ENCODE data around the gene WDR5. TPM values are rescaled to one million over a fixed set of nuclear protein-coding genes. Genes with fewer than 3 reads are reported as not detected.

Gene WDR5
- total RNA-seq, 1 experiment from 2014 or later = 62.5 TPM

- TF ChIP-seq, protein P1, sequence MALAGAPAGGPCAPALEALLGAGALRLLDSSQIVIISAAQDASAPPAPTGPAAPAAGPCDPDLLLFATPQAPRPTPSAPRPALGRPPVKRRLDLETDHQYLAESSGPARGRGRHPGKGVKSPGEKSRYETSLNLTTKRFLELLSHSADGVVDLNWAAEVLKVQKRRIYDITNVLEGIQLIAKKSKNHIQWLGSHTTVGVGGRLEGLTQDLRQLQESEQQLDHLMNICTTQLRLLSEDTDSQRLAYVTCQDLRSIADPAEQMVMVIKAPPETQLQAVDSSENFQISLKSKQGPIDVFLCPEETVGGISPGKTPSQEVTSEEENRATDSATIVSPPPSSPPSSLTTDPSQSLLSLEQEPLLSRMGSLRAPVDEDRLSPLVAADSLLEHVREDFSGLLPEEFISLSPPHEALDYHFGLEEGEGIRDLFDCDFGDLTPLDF (CRISPR knock-in tag; IDR thresholded peaks at IDR 0.05) = no peak
- TF ChIP-seq ZNF281 (CRISPR knock-in tag; IDR thresholded peaks at IDR 0.05) (no peak), ZMAT4 (CRISPR knock-in tag; IDR thresholded peaks at IDR 0.05) (no peak), ZBTB21 (CRISPR knock-in tag; IDR thresholded peaks at IDR 0.05; ENCODE audit: borderline replicate concordance) (no peak), MYBL2 (CRISPR knock-in tag; IDR thresholded peaks at IDR 0.05) (no peak)
Observed at GRCh38 chr9:134204991-134205578, 69.2 kb downstream of the WDR5 start (continued).

GRCh38 chr9:134205672-134206310 is 69.9 kb downstream of the WDR5 start:
- POLR2A ChIA-PET = no interaction called here
- ATAC-seq = no peak
- TF ChIP-seq NFE2L1 (CRISPR knock-in tag; IDR thresholded peaks at IDR 0.05) (no peak), E2F4 (CRISPR knock-in tag; IDR thresholded peaks at IDR 0.05; ENCODE audit: borderline replicate concordance, low read depth) (no peak), ZBTB43 (CRISPR knock-in tag; IDR thresholded peaks at IDR 0.05) (no peak), ERG (CRISPR knock-in tag; IDR thresholded peaks at IDR 0.05) (no peak), KAT7 (CRISPR knock-in tag; IDR thresholded peaks at IDR 0.05; ENCODE audit: borderline replicate concordance) (no peak), TEAD1 (CRISPR knock-in tag; IDR thresholded peaks at IDR 0.05) (no peak), MYBL2 (CRISPR knock-in tag; IDR thresholded peaks at IDR 0.05) (no peak)
- TF ChIP-seq, protein P2, sequence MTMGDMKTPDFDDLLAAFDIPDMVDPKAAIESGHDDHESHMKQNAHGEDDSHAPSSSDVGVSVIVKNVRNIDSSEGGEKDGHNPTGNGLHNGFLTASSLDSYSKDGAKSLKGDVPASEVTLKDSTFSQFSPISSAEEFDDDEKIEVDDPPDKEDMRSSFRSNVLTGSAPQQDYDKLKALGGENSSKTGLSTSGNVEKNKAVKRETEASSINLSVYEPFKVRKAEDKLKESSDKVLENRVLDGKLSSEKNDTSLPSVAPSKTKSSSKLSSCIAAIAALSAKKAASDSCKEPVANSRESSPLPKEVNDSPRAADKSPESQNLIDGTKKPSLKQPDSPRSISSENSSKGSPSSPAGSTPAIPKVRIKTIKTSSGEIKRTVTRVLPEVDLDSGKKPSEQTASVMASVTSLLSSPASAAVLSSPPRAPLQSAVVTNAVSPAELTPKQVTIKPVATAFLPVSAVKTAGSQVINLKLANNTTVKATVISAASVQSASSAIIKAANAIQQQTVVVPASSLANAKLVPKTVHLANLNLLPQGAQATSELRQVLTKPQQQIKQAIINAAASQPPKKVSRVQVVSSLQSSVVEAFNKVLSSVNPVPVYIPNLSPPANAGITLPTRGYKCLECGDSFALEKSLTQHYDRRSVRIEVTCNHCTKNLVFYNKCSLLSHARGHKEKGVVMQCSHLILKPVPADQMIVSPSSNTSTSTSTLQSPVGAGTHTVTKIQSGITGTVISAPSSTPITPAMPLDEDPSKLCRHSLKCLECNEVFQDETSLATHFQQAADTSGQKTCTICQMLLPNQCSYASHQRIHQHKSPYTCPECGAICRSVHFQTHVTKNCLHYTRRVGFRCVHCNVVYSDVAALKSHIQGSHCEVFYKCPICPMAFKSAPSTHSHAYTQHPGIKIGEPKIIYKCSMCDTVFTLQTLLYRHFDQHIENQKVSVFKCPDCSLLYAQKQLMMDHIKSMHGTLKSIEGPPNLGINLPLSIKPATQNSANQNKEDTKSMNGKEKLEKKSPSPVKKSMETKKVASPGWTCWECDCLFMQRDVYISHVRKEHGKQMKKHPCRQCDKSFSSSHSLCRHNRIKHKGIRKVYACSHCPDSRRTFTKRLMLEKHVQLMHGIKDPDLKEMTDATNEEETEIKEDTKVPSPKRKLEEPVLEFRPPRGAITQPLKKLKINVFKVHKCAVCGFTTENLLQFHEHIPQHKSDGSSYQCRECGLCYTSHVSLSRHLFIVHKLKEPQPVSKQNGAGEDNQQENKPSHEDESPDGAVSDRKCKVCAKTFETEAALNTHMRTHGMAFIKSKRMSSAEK (CRISPR knock-in tag; IDR thresholded peaks at IDR 0.05; ENCODE audit: borderline replicate concordance) = no peak
- TF ChIP-seq, protein P3, sequence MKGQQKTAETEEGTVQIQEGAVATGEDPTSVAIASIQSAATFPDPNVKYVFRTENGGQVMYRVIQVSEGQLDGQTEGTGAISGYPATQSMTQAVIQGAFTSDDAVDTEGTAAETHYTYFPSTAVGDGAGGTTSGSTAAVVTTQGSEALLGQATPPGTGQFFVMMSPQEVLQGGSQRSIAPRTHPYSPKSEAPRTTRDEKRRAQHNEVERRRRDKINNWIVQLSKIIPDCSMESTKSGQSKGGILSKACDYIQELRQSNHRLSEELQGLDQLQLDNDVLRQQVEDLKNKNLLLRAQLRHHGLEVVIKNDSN (CRISPR knock-in tag; IDR thresholded peaks at IDR 0.05) = no peak
- TF ChIP-seq, protein P4, sequence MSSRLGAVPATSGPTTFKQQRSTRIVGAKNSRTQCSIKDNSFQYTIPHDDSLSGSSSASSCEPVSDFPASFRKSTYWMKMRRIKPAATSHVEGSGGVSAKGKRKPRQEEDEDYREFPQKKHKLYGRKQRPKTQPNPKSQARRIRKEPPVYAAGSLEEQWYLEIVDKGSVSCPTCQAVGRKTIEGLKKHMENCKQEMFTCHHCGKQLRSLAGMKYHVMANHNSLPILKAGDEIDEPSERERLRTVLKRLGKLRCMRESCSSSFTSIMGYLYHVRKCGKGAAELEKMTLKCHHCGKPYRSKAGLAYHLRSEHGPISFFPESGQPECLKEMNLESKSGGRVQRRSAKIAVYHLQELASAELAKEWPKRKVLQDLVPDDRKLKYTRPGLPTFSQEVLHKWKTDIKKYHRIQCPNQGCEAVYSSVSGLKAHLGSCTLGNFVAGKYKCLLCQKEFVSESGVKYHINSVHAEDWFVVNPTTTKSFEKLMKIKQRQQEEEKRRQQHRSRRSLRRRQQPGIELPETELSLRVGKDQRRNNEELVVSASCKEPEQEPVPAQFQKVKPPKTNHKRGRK (CRISPR knock-in tag; IDR thresholded peaks at IDR 0.05; ENCODE audit: borderline replicate concordance) = no peak

More at GRCh38 chr9:134205672-134206310, 69.9 kb downstream of the WDR5 start:
- CTCF ChIA-PET = no interaction called here
- DNase-seq (ENCODE audit: low spot score) = no peak
- H3K9me3 Mint-ChIP-seq = no peaks in the 10 kb centered on the region
- no peaks in the 10 kb centered on the region for H3K36me3 Mint-ChIP-seq
- H3K27me3 Mint-ChIP-seq (ENCODE audit: low read depth) = no peaks in the 10 kb centered on the region; the same call in 1 of the 2 replicates
- H3K27ac Mint-ChIP-seq = 0 out of 2 replicates have a peak overlapping the region, but pooled peaks have one; percentile 64
- H3K4me3 Mint-ChIP-seq = no peak overlapping the region
- H3K4me1 Mint-ChIP-seq = peaks cover 19% of the 10 kb centered on the region
